Suprapubic skin (tissue), 4 donors: ENCODE measurements around the gene PCDH15.

ENCODE experiments used
- CTCF ChIP-seq, 2 donors: fragments of 200-600 bp in 1 of 2; fragments of 450-650 bp in 1 of 2; sonication (generic) in 1 of 2; IDR thresholded peaks; one replicate each; pipeline ENCODE4 v1.5.1; 2016 to 2019; ENCODE audit warnings: antibody characterized with exemption in 2 of 2, mild to moderate bottlenecking in 1 of 2, moderate library complexity in 1 of 2
- EP300 ChIP-seq: sonication (generic); formaldehyde crosslinking; IDR thresholded peaks from one replicate; pipeline ENCODE4 v1.6.1; 2017; ENCODE audit warnings: antibody characterized with exemption
- POLR2AphosphoS5 ChIP-seq, 3 donors: sonication (generic); formaldehyde crosslinking; IDR thresholded peaks; one replicate each; pipeline ENCODE4 v1.6.1; 2017; ENCODE audit warnings: antibody characterized with exemption in 3 of 3

- TF ChIP-seq CTCF (IDR thresholded peaks at IDR 0.05) (no peak), POLR2AphosphoS5 (IDR thresholded peaks at IDR 0.05) (no peak), EP300 (no peak)
These were observed 1014.7 kb downstream of the PCDH15 start for GRCh38 chr10:53786236-53786900.
